Ascending aorta (tissue), 2 donors: Measurements from ENCODE around the gene ZNF20. TPM values are rescaled to one million over a fixed set of nuclear protein-coding genes. Genes with fewer than 3 reads are reported as not detected.
"Not testable (repeated sequence)": the region's sequence is repeated elsewhere in the genome, so short reads cannot be mapped to it uniquely, and the experiment has no call there.

ENCODE experiments used
- DNase-seq, 2 donors: peaks; one replicate each; pipeline ENCODE4 v3.0.0-alpha.2; 2019; ENCODE audit warnings: low spot score in 2 of 2
- H3K27ac ChIP-seq, 2 donors: fragments of 200-600 bp; sonication (generic); one replicate each; pipeline ENCODE4 v1.5.1; 2016 to 2017; ENCODE audit warnings: mild to moderate bottlenecking in 1 of 2
- H3K27me3 ChIP-seq: fragments of 200-600 bp; sonication (generic); one replicate; pipeline ENCODE4 v1.5.1; 2017
- H3K36me3 ChIP-seq, 2 donors: fragments of 200-600 bp; sonication (generic); one replicate each; pipeline ENCODE4 v1.5.1; 2016
- H3K4me1 ChIP-seq, 2 donors: fragments of 200-600 bp; sonication (generic); one replicate each; pipeline ENCODE4 v1.5.1; 2016 to 2017; ENCODE audit warnings: mild to moderate bottlenecking in 1 of 2
- H3K4me3 ChIP-seq, 2 donors: fragments of 200-600 bp; sonication (generic); one replicate each; pipeline ENCODE4 v1.5.1; 2016 to 2017; ENCODE audit warnings: mild to moderate bottlenecking in 1 of 2
- H3K9me3 ChIP-seq, 2 donors: fragments of 200-600 bp; sonication (generic); one replicate each; pipeline ENCODE4 v1.5.1; 2016
- intact Hi-C: fragments of 100-400 bp; cut with DNase I; formaldehyde crosslinking; loops from one replicate; pipeline ENCODE4 v1.15.1; 2023
- total RNA-seq: library from RNA; depleted of rRNA; stranded (reverse); fragments of >200 nt; gene quantifications from one replicate; pipeline ENCODE4 v1.1.0, GENCODE V29; 2016
- TF ChIP-seq, protein P1 (sequence below), 3 experiments: fragments of 200-600 bp in 2 of 3; fragments of 450-650 bp in 1 of 3; sonication (generic) in 2 of 3; IDR thresholded peaks; one replicate each; pipeline ENCODE4 v1.5.1; 2016 to 2019; ENCODE audit warnings: antibody characterized with exemption in 3 of 3, mild to moderate bottlenecking in 1 of 3, moderate library complexity in 1 of 3

Gene ZNF20
- total RNA-seq, 1 donor from 2014 or later, result 0.96 TPM

DNA sequence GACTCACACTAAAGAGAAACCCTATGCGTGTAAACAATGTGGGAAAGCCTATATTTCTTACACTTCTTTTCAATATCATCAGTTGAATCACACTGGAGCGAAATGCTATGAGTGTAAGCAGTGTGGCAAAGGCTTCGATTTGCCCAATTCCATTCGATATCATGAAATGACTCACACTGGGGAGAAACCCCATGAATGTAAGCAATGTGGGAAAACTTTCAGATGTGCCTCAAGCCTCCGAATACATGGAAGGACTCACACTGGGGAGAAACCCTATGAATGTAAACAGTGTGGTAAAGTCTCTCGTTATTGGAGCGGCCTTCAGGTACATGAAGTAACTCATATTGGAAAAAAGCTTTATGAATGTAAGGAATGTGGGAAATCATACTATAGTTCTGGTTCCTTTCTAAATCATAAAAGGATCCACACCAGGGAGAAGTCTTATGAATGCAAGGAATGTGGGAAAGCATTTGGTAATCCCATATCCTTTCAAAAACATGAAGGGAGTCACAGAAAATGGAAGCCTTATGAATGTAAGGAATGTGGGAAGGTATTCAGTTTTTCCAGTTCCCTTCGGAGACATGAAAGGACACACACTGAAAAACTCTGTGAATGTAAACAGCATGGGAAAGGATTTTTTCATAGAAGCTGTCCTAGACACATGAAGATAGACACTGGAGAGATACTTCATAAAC is 28.1 kb downstream of the ZNF20 start:
- H3K4me1 ChIP-seq, result no peaks in the 10 kb centered on the region

DNA sequence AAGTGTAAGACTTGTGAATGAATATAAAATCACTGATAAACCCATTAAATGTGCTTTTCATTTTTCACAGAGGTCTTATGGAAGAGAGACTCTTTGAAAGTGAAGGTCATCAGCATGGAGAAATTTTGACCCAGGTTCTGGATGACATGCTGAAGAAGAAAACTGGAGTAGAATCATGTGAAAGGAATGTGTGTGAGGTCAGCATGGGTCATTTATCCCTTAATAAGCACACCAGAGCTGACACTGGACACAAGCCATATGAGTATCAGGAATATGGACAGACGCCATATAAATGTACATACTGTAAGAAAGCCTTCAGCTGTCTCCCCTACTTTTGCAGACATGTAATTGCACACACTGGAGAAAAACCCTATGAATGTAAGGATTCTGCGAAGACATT is 29.0 kb downstream of the ZNF20 start:
- peaks cover 12 to 87% of the 10 kb centered on the region in 2 donors for H3K9me3 ChIP-seq
- intact Hi-C loops, result no loop called here
- H3K36me3 ChIP-seq, result peaks cover 15 to 44% of the 10 kb centered on the region in 2 donors

More for the DNA sequence above, 28.1 kb downstream of the ZNF20 start:
- intact Hi-C loops, result no loop called here
- Histone ChIP-seq H3K27ac (no peak overlapping the region), H3K9me3 (peaks cover 12 to 78% of the 10 kb centered on the region in 2 donors), H3K4me3 (no peak overlapping the region), H3K36me3 (peaks cover 15 to 44% of the 10 kb centered on the region in 2 donors), H3K27me3 (no peaks in the 10 kb centered on the region)
- TF ChIP-seq, protein P1, sequence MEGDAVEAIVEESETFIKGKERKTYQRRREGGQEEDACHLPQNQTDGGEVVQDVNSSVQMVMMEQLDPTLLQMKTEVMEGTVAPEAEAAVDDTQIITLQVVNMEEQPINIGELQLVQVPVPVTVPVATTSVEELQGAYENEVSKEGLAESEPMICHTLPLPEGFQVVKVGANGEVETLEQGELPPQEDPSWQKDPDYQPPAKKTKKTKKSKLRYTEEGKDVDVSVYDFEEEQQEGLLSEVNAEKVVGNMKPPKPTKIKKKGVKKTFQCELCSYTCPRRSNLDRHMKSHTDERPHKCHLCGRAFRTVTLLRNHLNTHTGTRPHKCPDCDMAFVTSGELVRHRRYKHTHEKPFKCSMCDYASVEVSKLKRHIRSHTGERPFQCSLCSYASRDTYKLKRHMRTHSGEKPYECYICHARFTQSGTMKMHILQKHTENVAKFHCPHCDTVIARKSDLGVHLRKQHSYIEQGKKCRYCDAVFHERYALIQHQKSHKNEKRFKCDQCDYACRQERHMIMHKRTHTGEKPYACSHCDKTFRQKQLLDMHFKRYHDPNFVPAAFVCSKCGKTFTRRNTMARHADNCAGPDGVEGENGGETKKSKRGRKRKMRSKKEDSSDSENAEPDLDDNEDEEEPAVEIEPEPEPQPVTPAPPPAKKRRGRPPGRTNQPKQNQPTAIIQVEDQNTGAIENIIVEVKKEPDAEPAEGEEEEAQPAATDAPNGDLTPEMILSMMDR (IDR thresholded peaks at IDR 0.05), result no peak
- DNase-seq, result no peak

GRCh38 chr19:12103909-12104308 is 36.2 kb downstream of the ZNF20 start:
- H3K27ac ChIP-seq, DNase-seq, H3K4me3 ChIP-seq, H3K36me3 ChIP-seq, H3K27me3 ChIP-seq, intact Hi-C loops, H3K4me1 ChIP-seq: not testable (repeated sequence)
- peaks cover 0 to 60% of the 10 kb centered on the region in 2 donors for H3K9me3 ChIP-seq

More for the DNA sequence above, 29.0 kb downstream of the ZNF20 start:
- Histone ChIP-seq H3K27me3 (no peaks in the 10 kb centered on the region), H3K4me3 (no peak overlapping the region), H3K27ac (no peak overlapping the region), H3K4me1 (no peaks in the 10 kb centered on the region)
- TF ChIP-seq, protein P1 (IDR thresholded peaks at IDR 0.05), result no peak
- DNase-seq, result no peak

DNA sequence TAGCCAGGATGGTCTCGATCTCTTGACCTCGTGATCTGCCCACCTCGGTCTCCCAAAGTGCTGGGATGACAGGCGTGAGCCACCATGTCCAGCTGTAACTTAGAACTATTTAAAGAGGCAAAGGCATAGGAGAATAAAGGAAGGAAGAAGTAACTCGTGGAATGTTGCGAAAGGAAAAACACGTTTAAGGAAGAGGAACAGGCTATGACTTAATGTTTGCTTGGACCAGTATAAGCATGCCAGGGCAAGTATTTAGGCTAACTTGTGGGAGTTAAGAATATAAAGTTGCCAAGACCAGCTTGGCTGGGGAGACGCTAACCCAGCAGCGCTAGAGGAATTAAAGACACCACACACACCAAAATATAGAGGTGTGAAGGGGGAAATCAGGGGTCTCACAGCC is 42.1 kb downstream of the ZNF20 start:
- no peak for DNase-seq
- Histone ChIP-seq H3K36me3 (peaks cover 3 to 7% of the 10 kb centered on the region in 2 donors), H3K4me3 (no peak overlapping the region), H3K4me1 (no peaks in the 10 kb centered on the region), H3K9me3 (peaks cover 0 to 19% of the 10 kb centered on the region in 2 donors), H3K27me3 (no peaks in the 10 kb centered on the region), H3K27ac (no peak overlapping the region)
- intact Hi-C loops, result no loop called here
- TF ChIP-seq, protein P1 (IDR thresholded peaks at IDR 0.05), result no peak

DNA sequence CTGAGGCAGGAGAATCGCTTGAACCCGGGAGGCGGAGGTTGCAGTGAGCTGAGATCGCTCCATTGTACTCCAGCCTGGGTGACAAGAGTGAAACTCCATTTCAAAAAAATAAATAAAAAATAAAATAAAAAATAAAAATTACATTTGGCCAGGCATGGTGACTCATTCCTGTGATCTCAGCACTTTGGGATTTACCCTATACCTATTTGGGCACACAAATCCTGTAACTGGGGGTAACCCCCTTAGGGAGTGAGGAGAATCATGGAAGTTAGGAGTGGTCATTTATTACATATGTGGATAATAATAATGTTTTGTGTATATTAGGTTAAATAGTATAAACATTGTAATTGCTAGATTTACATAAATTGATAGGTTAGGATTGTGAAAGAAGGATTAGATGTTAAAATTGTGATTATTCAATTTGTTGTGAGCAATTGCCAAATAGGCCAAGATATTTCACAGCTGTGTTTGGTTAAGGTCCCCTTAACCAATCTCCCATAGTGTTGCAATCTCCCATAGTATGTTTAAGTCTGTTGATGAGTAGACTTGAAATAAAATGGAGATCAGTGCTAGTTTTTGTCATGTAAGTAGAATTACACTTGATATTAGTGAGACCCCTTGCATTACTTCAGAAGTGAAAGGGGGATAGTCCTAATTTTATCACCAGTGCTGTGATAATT is 44.9 kb downstream of the ZNF20 start:
- intact Hi-C loops, result no loop called here

More for the DNA sequence above, 44.9 kb downstream of the ZNF20 start:
- peaks cover 0 to 2% of the 10 kb centered on the region in 2 donors for H3K4me1 ChIP-seq
- no peaks in the 10 kb centered on the region for H3K9me3 ChIP-seq
- no peak overlapping the region for H3K4me3 ChIP-seq
- no peaks in the 10 kb centered on the region for H3K27me3 ChIP-seq
- no peak for DNase-seq
- peaks cover 3 to 7% of the 10 kb centered on the region in 2 donors for H3K36me3 ChIP-seq
- TF ChIP-seq, protein P1 (IDR thresholded peaks at IDR 0.05), result no peak
- H3K27ac ChIP-seq, result no peak overlapping the region
